GM10266 (cell line): ENCODE results near the gene TTLL11.

Experiments used
- DNase-seq: peaks from one replicate; pipeline ENCODE4 v3.0.0; 2012; ENCODE audit errors: extremely low spot score
- CTCF ChIP-seq: IDR thresholded peaks from 2 replicates; pipeline ENCODE4 v1.5.1; 2012; ENCODE audit warnings: mild to moderate bottlenecking, low read depth; ENCODE audit not compliant: control insufficient read depth, insufficient read depth; ENCODE audit errors: missing control alignments

The TTLL11 gene

GRCh38 chr9:122036988-122037387, 56.1 kb downstream of the TTLL11 start:
- no peak for TF ChIP-seq CTCF

GRCh38 chr9:122036408-122036807, 56.7 kb downstream of the TTLL11 start:
- TF ChIP-seq CTCF, result no peak
- DNase-seq, result no peak

More at GRCh38 chr9:122036988-122037387, 56.1 kb downstream of the TTLL11 start:
- DNase-seq, result no peak

GRCh38 chr9:122033775-122034373, 59.2 kb downstream of the TTLL11 start:
- TF ChIP-seq CTCF, result no peak
- no peak for DNase-seq

GRCh38 chr9:122032346-122032745, 60.8 kb downstream of the TTLL11 start:
- TF ChIP-seq CTCF, result no peak
- DNase-seq, result no peak

- TF ChIP-seq CTCF, result no peak
- DNase-seq, result no peak
Measured at GRCh38 chr9:122031776-122032175, 61.3 kb downstream of the TTLL11 start.

- no peak for TF ChIP-seq CTCF
- DNase-seq, result no peak
Measured at GRCh38 chr9:122031157-122031556, 62.0 kb downstream of the TTLL11 start.

GRCh38 chr9:122030357-122030756, 62.8 kb downstream of the TTLL11 start:
- TF ChIP-seq CTCF, result no peak
- no peak for DNase-seq
